OCI-M2 (cell line): ENCODE results near the gene MCTS1.
"Not testable (repeated sequence)": the region's sequence is repeated elsewhere in the genome, so short reads cannot be mapped to it uniquely, and the experiment has no call there.

ENCODE experiments used
- DNase-seq: peaks from one replicate; lab custom pipeline; 2025; ENCODE audit not compliant: unreplicated experiment; lab: John Stamatoyannopoulos, UW

MCTS1 gene

GRCh38 chrX:120603707-120604360, at the start of gene MCTS1:
TSS of gene MCTS1 (plus strand) at chrX:120604101. CDS start at chrX:120604237, 136 bp downstream.
- peak; percentile 10 for DNase-seq

- no peak for DNase-seq
Observed at GRCh38 chrX:120556251-120556650, 47.6 kb upstream of the MCTS1 start.

GRCh38 chrX:120559804-120560203, 44.1 kb upstream of the MCTS1 start:
- no peak for DNase-seq

- DNase-seq = no peak
Observed at GRCh38 chrX:120560405-120560841, 43.5 kb upstream of the MCTS1 start.

- no peak for DNase-seq
Observed at GRCh38 chrX:120560842-120561633, 42.9 kb upstream of the MCTS1 start, which contains the start of gene CUL4B. TSS of gene CUL4B (minus strand) at chrX:120560962. CDS start at chrX:120560638, 324 bp downstream.

- DNase-seq = no peak
Observed at GRCh38 chrX:120561634-120562568, 42.0 kb upstream of the MCTS1 start.

GRCh38 chrX:120562569-120562926, 41.4 kb upstream of the MCTS1 start:
- no peak for DNase-seq

- no peak for DNase-seq
Observed at GRCh38 chrX:120564925-120565324, 39.0 kb upstream of the MCTS1 start.

- DNase-seq = no peak
Observed at GRCh38 chrX:120566817-120567216, 37.1 kb upstream of the MCTS1 start.

- DNase-seq = no peak
Observed at GRCh38 chrX:120568035-120568434, 35.9 kb upstream of the MCTS1 start.

- no peak for DNase-seq
Observed at GRCh38 chrX:120568609-120569008, 35.3 kb upstream of the MCTS1 start.

GRCh38 chrX:120570011-120570600, 33.8 kb upstream of the MCTS1 start:
- DNase-seq = no peak

- DNase-seq = not testable (repeated sequence)
Observed at GRCh38 chrX:120573806-120574205, 30.1 kb upstream of the MCTS1 start.

GRCh38 chrX:120575379-120576114, 28.4 kb upstream of the MCTS1 start:
- no peak for DNase-seq

GRCh38 chrX:120585702-120586101, 18.2 kb upstream of the MCTS1 start:
- no peak for DNase-seq

GRCh38 chrX:120604361-120604782, 471 bp downstream of the MCTS1 start:
- no peak for DNase-seq

GRCh38 chrX:120612086-120612485, 8.2 kb downstream of the MCTS1 start:
- no peak for DNase-seq

GRCh38 chrX:120614816-120615215, 10.9 kb downstream of the MCTS1 start:
- no peak for DNase-seq

GRCh38 chrX:120617996-120618630, 14.2 kb downstream of the MCTS1 start:
- DNase-seq = no peak

- DNase-seq = no peak
Observed at GRCh38 chrX:120625371-120625770, 21.5 kb downstream of the MCTS1 start.
